ENCODE data around the gene ST6GAL2.

ST6GAL2 gene

DNA sequence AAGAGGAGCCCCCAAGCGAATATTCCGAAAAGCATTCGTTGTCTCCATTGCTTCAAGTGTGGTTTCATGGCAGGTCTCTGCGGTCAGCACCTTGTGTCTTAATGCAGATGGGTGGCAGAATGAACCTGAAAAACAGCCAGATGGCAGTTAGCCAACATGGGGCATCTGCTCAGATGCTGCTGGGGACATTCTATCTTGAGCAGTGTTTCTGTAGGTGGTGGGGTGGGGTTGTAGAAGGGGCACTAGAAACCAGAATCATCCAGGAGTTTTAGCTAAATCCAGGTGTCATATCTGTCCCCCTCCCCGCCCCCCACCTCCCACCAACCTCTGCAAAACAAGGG lies 42.1 kb downstream of the ST6GAL2 start:
- Histone ChIP-seq H3K4me3 (replicated peaks; ENCODE audit: low read depth, low read length) (no peak overlapping the region), H3K27me3 (replicated peaks; ENCODE audit: control insufficient read depth, insufficient read depth, low read length) (no peaks in the 10 kb centered on the region), H3K36me3 (ENCODE audit: control insufficient read depth, insufficient read depth, low read length) (no peaks in the 10 kb centered on the region)
- DNase-seq (ENCODE audit: extremely low read depth, insufficient read length), result no peak
- TF ChIP-seq, protein P1, sequence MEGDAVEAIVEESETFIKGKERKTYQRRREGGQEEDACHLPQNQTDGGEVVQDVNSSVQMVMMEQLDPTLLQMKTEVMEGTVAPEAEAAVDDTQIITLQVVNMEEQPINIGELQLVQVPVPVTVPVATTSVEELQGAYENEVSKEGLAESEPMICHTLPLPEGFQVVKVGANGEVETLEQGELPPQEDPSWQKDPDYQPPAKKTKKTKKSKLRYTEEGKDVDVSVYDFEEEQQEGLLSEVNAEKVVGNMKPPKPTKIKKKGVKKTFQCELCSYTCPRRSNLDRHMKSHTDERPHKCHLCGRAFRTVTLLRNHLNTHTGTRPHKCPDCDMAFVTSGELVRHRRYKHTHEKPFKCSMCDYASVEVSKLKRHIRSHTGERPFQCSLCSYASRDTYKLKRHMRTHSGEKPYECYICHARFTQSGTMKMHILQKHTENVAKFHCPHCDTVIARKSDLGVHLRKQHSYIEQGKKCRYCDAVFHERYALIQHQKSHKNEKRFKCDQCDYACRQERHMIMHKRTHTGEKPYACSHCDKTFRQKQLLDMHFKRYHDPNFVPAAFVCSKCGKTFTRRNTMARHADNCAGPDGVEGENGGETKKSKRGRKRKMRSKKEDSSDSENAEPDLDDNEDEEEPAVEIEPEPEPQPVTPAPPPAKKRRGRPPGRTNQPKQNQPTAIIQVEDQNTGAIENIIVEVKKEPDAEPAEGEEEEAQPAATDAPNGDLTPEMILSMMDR (IDR thresholded peaks at IDR 0.05; ENCODE audit: insufficient read depth, low read length, poor library complexity, severe bottlenecking), result no peak

DNA sequence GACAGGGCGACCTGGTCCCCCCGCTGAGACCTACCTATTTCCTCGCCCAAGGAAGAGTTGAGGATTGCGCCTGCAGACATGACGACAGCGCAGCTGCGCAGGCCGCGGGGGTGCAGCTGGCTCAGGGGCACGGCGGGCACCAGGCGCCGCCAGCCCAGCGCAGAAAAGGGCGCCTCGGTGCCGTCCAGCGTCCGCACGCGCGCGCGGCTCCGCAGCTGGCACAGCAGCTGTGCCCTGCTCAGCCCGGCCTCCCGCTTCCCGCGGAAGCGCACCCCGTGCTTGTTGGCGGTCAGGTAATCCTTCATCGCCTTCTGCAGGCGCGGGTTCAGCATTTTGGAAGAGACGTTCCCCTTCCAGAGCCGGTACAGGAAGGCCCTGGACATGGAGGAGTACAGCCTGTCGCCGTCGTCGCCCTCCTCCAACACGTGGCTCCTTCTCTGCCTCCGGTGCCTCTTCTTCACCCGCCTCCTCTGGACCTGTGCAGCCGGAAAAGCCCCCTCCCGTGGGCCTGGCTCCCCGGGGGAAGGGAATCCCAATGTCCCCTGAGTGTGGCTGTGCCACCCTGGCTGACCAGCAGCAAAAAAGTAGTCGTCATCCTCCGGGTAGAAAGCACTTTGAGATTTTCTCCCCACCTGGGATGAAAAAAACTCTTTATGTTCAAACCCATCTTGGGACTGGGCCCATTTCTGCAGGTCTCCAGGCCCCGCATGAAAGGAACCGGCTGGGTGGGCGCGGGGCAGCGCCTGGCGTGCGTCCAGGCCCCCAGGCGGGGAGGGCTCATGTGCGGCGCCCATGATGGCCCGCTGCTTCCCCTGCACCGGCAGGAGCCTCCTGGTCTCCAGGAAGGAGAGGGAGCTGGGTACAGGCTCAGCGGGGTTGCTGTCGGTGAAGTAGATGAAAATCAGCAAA lies 42.7 kb downstream of the ST6GAL2 start:
- TF ChIP-seq, protein P1 (IDR thresholded peaks at IDR 0.05; ENCODE audit: insufficient read depth, low read length, poor library complexity, severe bottlenecking), result no peak
- H3K36me3 ChIP-seq (ENCODE audit: control insufficient read depth, insufficient read depth, low read length), result no peaks in the 10 kb centered on the region
- H3K27me3 ChIP-seq (replicated peaks; ENCODE audit: control insufficient read depth, insufficient read depth, low read length), result no peaks in the 10 kb centered on the region
- no peak overlapping the region for H3K4me3 ChIP-seq (replicated peaks; ENCODE audit: low read depth, low read length)
- DNase-seq (ENCODE audit: extremely low read depth, insufficient read length), result no peak

DNA sequence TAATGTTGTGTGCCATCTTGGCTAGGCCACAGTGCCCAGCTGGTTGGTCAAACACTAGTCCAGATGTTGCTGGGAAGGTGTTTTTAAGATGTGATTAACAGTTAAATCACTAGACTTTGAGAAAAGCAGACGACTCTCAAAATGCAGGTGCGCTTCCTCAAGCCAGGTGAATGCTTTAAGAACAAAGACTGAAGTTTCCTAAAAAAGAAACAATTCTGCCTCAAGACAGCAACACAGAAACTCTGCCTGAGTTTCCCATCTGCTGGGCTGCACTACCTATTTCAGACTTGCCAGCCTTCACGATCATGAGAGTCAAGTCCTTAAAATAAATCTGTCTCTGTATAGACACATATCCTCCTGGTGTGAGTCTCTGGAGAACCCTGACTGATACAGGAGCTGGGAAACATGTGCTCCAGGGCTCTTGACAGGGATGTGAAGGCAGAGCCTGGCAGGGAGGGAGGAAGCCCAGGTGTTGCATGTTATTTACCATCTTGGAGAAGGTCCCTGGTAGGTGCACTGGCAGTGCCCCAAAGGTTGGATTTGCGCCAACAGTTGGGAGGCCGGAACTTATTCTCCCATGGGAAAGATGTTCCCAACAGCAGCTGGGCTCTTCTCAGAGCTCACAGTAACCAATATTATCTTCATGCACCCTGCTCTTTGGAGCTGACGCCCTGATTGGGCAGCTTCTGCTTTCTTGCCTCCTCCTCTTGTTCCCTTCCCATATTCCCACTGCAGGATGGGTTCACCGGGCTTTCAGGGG lies 43.9 kb downstream of the ST6GAL2 start:
- Histone ChIP-seq H3K4me3 (replicated peaks; ENCODE audit: low read depth, low read length) (no peak overlapping the region), H3K27me3 (replicated peaks; ENCODE audit: control insufficient read depth, insufficient read depth, low read length) (no peaks in the 10 kb centered on the region), H3K36me3 (ENCODE audit: control insufficient read depth, insufficient read depth, low read length) (no peaks in the 10 kb centered on the region)
- no peak for DNase-seq (ENCODE audit: extremely low read depth, insufficient read length)
- TF ChIP-seq, protein P1 (IDR thresholded peaks at IDR 0.05; ENCODE audit: insufficient read depth, low read length, poor library complexity, severe bottlenecking), result no peak

DNA sequence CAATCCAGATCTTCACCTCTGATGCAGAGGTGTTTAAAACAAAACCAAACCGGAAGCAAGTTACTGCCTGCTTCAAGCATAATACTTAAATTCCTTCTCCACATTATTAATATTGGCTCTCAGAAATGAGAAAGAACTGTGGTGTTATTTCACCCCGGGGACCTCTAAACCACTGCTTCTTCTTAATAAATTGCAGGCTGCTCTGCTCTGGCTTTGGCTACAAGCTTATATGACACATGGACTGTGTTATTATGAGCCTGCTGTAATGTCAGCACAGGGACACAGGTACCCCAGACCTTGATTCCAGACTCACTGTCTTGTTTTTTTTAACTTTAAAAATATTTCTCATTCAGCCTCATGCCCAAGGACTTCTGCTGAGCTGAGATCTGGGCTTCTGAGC lies 45.1 kb downstream of the ST6GAL2 start:
- no peak overlapping the region for H3K4me3 ChIP-seq (replicated peaks; ENCODE audit: low read depth, low read length)
- no peak for DNase-seq (ENCODE audit: extremely low read depth, insufficient read length)
- TF ChIP-seq, protein P1 (IDR thresholded peaks at IDR 0.05; ENCODE audit: insufficient read depth, low read length, poor library complexity, severe bottlenecking), result no peak
- no peaks in the 10 kb centered on the region for H3K27me3 ChIP-seq (replicated peaks; ENCODE audit: control insufficient read depth, insufficient read depth, low read length)
- no peaks in the 10 kb centered on the region for H3K36me3 ChIP-seq (ENCODE audit: control insufficient read depth, insufficient read depth, low read length)

DNA sequence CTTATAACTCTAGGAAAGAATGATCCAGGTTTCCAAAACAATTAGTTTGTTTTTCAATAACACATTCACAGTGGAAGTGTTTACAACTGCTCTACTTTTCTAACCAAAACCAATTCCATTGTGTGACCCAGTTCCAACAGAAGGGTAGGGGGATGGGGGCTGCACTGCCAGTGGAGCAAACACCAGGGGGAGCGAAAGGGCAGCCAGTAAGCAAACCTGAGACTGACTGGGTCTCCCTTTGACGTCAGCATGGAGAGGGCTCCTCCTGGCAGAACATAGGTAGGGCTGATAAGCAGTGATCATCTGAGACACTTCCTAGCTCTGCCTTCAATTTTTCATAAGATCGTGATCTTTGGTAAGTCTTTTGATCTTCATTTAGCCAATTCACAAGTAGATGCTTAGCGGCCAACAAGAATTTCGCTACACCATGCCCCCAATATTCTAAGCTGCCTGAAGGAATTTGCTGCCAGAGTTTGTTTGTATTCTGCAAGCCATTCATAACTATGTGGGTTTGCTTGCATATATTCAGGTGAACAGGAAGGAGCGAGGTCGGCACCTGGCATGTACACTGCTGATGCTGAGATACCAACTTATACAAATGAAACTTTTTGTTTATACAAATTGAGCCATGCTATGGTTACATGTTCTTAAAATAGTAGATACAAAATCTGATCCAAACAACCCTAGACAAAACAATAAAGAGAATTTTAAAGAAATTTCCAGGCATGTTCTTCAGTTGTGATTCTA lies 45.9 kb downstream of the ST6GAL2 start:
- Histone ChIP-seq H3K4me3 (replicated peaks; ENCODE audit: low read depth, low read length) (no peak overlapping the region), H3K36me3 (ENCODE audit: control insufficient read depth, insufficient read depth, low read length) (no peaks in the 10 kb centered on the region), H3K27me3 (replicated peaks; ENCODE audit: control insufficient read depth, insufficient read depth, low read length) (no peaks in the 10 kb centered on the region)
- TF ChIP-seq, protein P1 (IDR thresholded peaks at IDR 0.05; ENCODE audit: insufficient read depth, low read length, poor library complexity, severe bottlenecking), result no peak
- DNase-seq (ENCODE audit: extremely low read depth, insufficient read length), result no peak
